GM18499 (cell line): Measurements from ENCODE around the gene TSPAN14.
"Not testable (repeated sequence)": the region's sequence is repeated elsewhere in the genome, so short reads cannot be mapped to it uniquely, and the experiment has no call there.

Experiments
- ATAC-seq: cut with Tn5 transposase; IDR thresholded peaks from one replicate; pipeline ENCODE4 v1.9.1; 2021; ENCODE audit warnings: moderate number of reproducible peaks; ENCODE audit not compliant: insufficient read depth, unreplicated experiment

The TSPAN14 gene

DNA sequence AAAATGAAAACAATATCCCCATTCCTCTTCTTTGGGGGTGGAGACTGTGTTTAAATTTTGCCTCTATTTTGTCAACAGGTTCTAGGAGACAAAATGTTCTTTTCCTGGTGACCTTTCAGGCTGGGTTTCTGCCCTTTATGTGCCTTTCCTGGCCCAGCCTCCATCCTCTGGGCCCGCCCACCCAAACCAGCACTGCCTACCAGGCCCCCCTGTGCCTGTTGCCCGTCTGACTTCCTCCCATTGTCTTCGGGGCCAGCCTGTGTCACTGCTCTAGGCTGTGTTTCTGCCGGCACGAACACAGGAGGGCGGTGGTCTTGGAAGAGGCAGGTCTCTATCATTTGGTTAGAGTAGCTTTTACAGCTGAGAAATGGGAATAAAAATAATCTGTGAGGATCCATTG, 13.9 kb downstream of the TSPAN14 start:
- no peak for ATAC-seq

DNA sequence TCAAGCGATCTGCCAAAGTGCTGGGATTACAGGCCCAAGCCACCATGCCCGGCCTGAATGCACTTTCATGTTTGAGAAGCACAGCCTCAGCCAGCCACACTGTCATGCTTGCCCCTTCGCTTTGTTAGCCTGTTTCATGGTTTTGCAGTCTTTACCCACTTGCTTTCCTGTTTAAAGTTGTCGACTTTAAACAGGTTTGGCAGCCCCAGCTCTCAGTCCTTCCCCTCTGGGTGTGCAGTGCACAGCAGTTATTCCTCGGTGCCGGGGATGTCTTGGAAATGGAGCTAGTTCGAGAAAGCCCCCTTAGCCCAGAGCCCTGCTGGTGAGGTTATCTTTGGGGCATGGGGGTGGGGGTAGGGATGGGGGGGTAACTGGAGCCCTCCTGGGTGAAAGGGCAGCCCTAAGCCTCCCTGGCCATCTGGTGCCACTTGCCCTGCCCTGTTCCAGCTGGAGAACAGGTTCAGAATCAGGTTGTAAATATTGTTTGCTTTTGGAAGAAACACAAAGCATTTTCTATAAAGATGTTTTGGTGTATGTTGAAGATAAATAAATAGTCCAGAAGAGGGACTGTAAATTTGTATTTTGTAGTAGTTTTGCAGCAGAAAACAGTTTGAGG, 14.8 kb downstream of the TSPAN14 start:
- no peak for ATAC-seq

DNA sequence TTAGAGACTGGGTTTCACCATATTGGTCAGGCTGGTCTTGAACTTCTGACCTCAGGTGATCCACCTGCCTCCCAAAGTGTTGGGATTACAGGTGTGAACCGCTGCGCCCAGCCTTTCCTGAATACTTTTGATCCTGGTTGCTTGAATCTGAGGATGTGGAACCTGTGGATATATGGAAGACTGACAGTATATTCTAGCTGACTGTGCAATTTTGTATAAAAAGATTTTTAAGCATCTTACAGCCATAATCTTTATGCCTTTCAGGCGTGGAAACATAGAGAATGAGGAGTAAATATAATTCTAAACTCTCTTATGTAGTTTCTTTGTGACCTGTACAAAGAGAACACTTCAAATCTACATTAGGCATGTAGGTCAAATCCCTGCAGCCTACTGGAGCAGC, 16.2 kb downstream of the TSPAN14 start:
- ATAC-seq = no peak

DNA sequence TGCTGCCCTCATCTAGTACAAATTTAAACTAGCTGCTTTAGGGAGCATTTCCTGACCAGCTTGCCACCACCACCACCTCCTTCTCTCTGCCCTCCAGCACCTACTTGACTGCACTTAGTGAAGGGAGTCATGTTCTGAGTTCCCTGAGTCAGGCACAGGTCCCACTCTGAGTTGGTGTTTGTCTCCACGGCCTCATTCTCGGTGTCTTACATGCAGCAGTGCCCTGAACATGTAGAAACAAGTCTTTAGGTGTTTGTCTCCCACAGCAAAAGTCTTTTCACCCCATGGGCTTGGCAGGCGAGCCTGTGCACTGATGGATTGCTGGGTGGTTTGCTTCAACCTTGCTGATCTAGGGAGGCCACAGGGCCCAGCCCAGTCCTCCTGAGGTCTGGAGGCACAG, 16.9 kb downstream of the TSPAN14 start:
- ATAC-seq = no peak

DNA sequence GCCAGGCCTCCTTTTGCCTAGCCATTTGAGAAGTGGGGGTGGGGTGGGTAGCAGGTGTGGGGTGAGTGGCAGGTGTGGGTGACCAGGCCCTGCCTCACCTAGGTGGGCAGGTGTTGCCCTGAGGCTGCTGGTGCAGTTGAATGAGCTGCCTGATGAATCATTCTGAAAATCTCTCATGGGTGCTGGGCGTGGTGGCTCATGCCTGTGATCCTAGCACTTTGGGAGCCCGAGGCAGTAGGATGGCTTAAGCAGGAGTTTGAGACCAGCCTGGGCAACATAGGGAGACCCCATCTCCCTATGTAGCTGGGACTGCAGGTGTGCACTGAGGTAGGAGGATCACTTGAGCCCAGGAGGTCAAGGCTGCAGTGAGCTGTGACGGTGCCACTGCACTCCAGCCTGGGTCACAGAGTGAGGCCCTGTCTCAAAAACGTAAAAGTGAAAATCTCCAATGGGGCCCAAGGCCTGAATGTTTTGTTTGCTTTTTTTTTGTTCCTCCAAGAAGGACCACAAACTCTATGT, 17.7 kb downstream of the TSPAN14 start:
- peak; percentile 37 for ATAC-seq

DNA sequence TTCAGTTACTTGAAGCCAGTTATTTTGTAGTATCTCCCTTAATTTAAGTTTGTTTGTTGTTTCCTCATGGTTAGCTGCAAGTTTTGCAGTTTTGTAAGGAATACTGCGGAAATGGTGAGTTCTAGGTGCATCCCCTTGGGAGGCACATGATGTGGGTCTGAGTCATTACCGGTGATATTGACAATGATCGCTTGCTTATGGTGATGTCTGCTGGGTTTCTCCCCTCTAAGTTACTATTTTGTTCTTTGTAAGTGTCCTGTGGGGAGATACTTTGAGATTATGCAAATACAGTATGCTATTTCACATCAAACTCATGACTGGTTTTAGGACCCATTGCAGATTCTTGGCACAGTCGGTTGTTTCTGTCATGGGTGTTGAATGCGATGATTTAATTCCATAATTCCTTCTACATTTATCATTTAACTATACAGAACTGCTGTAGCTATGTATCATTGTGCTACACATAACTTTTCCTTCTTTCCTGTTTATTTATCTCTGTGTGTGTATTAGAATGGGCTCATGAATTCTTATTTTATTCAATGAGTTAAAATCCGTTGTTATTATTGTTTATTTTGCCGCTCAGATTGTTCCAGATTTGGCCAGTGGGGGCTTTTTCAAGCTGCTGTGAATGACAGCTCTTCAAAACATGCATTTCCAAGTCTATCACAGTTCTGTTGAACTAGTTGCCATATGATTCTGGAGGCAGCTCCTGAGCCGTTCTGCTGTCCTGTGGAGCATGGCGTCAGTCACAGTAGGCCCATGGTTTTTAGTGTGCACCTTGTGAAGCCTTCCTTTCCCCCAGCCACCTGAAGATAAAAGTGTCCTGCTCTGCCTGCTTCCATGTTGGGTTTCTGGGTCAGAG, 18.4 kb downstream of the TSPAN14 start:
- peak; percentile 95 for ATAC-seq

DNA sequence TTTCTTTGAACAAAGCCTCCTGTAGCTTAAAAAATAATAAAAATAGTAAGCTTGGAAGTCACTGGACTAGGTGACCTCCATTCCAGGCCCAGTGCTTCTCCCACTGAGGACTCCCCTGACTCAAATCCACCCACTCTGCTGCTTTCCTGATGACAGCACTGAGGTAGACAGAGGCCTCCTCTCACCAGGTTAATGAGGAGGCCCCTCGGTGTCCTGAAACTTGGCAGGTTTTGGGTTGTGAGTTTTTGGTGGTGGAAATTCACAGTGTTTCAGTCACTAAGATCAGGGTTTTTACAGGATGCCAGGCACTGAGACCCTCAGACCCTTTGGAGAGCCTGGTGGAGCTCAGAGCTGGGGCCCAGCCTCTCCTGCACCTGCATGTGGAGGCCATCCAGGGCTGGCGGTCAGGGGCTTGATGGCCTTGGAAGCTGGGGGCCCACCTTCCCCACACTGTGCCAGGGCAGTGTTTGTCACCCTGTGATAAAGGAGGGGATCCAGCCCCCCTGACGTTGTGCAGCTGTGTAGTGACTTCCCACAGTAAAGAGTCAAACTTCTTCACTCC, 19.1 kb downstream of the TSPAN14 start:
- no peak for ATAC-seq

DNA sequence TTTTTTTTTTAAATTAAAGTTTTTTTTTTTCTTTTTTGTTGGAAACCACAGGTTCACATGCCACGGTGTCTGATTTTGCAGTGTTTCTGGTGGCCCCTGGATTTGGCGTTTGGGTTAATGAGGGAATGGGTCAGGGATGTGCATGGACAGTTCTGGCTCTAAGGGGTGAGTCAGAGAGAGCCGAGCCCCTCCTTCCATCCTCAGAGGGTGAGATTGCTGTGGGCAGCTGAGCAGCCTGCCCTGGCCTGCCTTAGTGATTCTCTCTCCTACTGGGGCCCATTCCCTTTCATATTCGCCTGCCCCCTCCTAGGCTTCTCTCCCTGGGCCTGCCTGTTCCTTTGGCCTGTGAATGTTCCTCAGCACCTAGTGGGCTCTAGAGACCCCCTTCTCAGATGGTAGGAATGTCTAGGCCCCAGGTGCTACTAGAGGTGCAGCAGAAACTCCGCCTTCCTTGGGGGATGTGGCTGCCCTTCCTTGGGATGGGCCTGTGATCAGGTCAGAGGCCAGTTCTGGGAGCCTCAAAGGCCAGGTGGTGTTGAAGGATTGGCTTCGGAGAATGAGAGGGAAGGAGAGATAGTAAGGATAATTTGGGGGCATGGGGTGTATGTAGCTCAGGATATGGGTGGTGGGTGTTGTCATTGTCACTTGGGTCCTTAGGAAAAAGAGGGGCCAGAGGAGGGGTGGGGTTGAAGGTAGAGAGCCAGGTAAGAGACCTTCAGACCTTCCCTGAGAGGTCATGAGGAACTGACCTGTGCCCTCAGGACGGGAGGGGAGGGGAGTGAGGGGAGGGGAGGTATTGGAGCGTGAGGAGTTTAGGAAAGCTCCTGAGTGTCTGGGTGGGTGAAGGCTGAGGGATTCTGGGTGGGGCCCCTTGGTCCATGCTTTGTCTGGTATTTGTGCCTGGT, 19.8 kb downstream of the TSPAN14 start:
- ATAC-seq = no peak

DNA sequence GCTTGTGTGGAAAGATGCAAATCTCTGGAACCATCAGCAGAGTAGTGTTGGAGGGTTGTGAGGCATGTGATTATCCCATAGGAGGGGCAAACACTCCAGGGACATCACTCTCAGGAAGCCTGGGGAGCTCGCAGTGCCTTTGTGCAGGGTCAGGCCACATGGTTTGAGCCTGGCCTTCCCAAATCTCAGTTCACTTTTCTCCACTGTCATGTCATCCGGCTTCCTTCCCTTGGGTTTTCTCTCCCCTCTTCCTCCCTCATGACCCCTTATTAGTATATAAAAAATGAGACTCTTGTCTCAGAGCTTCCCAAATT, 20.4 kb downstream of the TSPAN14 start:
- ATAC-seq = no peak

DNA sequence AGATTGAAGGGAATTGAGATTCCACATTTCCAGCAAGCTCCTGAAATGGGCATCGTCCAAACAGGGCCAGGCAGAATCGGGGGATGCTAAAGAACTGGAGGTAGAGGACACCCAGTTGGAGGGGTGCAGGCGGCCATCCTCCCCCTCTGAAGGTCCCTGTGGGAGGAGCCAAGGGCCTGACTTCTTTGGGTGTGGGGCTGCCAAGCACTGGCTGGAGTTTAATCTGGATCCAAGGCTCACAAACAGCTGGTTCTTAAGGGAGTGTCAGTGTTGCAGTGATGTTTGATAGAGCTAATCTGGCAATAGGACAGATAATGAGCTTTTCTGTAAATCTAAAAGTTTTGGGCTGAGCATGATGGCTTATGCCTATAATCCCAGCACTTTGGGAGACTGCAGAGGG, 20.8 kb downstream of the TSPAN14 start:
- no peak for ATAC-seq

DNA sequence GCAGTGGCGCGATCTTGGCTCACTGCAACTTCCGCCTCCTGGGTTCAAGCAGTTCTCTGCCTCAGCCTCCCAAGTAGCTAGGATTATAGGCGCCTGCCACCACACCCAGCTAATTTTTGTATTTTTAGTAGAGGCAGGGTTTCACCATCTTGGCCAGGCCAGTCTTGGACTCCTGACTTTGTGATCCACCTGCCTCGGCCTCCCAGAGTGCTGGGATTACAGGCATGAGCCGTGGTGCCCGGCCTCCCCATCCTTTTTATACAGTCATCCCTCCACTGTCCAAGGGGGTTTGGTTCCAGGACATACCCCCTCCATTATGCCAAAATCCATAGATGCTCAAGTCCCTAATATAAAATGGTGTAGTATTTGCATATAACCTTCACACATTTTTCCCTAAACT, 21.5 kb downstream of the TSPAN14 start:
- ATAC-seq = not testable (repeated sequence)

DNA sequence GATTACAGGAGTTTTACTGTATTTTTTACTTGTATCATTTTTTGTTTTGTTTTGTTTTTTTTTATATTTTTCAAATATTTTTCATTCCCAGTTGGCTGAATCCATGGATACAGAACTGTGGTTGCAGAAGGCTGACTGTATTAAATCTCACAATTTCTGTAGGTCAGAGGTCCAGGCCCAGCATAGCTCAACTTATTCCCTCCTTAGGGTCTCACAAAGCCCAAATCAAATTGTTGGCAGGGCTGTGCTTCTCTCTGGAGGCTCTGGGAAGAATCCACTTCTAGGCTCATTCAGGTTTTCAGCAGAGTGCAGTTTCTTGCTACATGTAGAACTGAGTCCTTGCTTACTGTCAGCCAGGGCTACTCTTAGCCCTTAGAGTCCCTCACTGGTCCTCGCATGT, 22.6 kb downstream of the TSPAN14 start:
- ATAC-seq = no peak

DNA sequence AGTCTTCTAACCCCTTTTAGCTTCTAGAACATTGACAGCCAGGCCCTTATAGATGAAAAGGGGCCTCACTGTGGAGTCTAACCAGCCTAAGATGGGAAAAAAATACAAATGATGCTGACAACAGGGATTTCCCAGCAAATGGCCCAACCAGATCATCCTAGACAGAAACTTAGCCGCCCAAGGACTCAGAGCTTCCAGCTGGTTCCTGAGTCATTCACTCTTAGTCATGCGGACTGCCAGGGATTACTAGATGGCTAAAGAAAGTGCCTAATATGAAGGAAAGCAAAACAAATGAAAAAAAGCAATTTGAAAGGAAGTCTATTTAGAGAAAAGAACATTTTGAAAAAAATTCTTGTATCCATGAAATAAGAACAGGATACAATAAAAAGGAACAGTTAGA, 23.7 kb downstream of the TSPAN14 start:
- no peak for ATAC-seq

DNA sequence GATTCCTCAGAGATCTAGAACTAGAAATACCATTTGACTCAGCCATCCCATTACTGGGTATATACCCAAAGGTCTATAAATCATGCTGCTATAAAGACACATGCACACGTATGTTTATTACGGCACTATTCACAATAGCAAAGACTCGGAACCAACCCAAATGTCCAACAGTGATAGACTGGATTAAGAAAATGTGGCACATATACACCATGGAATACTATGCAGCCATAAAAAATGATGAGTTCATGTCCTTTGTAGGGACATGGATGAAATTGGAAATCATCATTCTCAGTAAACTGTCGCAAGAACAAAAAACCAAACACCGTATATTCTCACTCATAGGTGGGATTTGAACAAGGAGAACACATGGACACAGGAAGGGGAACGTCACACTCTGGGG, 26.3 kb downstream of the TSPAN14 start:
- ATAC-seq = not testable (repeated sequence)

DNA sequence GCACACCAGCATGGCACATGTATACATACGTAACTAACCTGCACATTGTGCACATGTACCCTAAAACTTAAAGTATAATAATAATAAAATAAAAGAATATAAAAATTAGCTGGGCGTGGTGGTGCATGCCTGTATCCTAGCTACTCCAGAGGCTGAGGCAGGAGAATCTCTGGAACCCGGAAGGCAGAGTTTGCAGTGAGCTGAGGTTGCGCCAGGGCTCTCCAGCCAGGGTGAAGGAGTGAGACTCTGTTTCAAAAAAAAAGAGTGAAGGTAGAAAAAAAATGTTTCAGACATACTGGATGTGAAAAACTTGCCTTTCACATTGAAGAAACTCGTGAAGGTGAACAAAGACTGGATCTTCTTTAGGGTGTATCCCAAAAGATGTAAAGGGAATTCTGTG, 26.7 kb downstream of the TSPAN14 start:
- no peak for ATAC-seq

DNA sequence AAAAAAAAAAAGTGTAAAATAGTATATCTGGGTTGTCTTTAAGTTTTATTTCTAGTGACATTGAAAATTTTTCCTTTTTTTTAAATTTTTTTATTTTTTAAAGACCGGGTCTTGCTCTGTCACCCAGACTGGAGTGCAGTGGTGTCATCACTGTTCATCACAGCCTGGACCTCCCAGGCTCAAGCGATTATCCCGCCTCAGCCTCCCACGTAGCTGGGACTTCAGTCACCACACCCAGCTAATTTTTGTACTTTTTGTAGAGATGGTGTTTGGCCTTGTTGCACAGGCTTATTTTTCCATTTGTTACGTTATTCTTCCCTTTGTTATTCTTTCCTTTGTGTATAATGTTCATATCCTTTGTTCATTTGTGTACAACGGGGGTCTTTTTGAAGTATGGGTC, 30.1 kb downstream of the TSPAN14 start:
- ATAC-seq = no peak

DNA sequence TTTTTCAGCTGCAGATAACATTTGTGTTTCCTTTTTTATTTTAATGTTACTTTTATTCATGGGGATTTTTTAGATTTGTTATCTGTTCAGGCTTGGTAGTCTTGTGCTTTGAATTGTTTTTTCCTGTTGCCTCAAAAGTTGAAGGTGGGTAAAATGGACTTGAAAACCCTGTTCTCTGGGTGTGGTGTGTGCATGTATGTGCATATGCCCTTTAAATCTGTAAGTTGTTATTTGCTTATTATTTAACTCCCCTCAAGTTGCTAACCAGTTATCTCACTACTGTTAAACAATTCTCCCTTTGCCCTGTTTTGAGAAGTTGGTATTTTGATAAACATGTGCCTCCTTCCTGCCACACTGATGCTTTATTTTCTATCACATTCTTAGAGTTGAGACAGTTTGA, 30.6 kb downstream of the TSPAN14 start:
- ATAC-seq = no peak

DNA sequence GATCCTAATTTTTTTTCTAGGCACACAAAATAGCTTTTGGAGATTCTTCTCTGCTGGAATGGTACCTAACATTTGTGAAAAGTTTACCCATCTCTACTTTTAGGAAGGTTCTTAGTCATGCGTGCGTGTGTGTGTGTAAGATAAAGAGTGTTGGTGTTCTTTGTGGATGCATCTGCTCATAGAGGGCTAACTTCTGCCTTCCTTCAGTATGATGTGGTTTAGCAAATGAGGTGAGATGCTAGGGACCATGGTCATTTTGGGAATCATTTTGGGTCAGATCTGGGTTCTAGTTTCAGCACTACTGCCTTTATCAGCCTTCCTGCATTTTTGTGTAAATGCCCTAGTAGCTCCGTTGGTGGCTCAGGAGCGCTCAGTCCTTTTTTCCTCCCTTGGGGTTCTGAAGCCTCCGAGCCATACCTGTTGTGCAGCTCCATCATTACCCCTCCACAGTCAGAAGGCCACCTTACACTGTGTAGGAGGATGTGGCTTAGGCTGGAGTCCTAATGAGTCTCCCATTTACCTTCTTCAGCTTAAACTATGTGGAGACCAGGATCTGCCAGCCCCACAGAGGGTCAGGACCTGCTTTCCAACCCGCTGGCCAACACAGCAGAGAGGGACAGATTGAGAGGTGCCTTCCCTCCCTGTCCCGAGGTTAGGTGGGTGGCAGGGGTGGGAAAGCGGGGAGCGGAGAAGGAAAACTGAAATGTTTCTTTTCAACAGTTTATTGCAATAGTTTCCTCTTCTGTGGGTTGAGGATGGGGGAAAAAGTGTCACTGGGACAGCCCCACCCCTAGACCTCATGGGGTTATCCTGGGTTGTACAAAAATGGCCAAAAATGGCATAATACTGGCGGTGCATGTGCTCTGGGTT, 31.2 kb downstream of the TSPAN14 start:
- ATAC-seq = no peak

DNA sequence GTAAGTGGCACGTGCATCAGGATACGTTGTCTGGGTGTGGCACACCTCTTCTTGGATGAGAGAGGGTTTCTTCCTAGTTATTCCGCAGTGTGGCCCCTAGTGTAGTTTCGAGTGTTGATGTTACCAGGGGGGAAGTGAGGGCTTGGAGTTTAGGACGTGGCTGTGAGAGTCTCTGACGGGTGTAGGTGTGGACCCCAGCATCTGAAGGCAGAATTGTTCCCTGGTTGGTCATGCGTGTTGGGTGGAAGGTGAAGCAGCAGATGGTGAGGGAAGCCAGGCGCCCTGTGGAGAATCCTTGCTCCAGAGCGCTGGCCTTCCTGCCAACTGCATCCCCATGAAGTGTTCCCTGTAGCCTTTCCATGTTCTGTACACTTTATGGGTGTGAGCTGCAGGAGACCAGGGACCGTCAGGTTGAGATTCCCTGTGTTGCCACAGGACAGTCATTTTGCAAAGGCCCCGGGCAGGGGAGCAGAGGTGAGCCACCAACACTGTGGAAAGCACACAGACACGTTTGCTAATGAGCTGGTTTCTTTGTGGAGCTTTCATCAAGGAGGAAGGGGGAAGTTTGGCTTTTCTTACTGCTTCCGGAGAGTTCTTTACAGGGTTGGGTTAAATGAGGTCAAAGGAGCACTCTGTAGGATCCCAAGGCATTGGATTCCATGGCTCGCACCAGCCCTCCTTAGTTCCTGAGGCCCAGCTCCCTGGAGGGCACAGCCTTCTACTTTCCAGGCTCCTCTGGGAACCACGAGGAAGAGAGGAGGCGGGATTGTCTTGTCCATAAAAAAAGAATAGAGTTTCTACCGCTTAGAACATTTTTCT, 32.0 kb downstream of the TSPAN14 start:
- ATAC-seq = no peak
